GM21619 (cell line): ENCODE results near the gene TNFRSF14.

ENCODE experiments used
- ATAC-seq: cut with Tn5 transposase; IDR thresholded peaks from one replicate; pipeline ENCODE4 v1.9.1; 2021; ENCODE audit not compliant: unreplicated experiment

TNFRSF14 gene

GRCh38 chr1:2586154-2587070, 30.2 kb downstream of the TNFRSF14 start, which contains the start of gene PRXL2B:
Gene PRXL2B, plus strand, starts transcription at chr1:2586777. Its CDS starts 109 bp downstream, at chr1:2586886.
- peak; percentile 59 for ATAC-seq

DNA sequence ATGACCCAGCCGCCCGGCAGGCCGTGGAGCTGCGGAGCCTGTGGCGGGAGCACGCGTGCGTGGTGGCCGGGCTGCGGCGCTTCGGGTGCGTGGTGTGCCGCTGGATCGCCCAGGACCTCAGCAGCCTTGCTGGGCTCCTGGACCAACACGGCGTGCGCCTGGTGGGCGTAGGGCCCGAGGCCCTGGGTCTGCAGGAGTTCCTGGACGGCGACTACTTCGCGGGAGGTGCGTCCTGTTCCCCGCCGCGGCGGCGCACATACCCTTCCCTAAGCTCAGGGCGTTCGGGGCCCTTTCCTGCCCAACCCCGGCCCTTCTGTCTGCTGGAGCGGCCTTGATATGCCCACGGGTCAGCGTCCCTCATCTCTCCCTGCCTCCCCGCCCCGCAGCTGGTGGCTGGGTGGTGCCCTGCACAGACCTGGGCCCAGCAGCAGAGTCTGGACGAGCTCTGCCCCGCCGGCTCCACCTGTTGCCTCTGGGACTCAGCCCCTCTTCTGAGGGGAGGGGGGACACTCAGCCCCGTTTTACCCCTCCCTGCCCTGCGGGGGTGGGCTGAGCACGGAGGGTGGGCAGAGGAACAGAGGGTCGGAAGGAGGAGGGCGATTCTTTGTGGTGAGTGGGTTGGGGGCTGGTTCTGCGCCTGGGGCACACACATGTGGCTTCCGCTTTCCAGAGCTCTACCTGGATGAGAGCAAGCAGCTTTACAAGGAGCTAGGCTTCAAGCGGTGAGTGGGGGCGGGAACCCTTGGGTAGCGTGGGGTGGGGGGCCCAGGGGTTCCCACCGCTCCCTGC, 31.1 kb downstream of the TNFRSF14 start:
- ATAC-seq: peak; percentile 3

DNA sequence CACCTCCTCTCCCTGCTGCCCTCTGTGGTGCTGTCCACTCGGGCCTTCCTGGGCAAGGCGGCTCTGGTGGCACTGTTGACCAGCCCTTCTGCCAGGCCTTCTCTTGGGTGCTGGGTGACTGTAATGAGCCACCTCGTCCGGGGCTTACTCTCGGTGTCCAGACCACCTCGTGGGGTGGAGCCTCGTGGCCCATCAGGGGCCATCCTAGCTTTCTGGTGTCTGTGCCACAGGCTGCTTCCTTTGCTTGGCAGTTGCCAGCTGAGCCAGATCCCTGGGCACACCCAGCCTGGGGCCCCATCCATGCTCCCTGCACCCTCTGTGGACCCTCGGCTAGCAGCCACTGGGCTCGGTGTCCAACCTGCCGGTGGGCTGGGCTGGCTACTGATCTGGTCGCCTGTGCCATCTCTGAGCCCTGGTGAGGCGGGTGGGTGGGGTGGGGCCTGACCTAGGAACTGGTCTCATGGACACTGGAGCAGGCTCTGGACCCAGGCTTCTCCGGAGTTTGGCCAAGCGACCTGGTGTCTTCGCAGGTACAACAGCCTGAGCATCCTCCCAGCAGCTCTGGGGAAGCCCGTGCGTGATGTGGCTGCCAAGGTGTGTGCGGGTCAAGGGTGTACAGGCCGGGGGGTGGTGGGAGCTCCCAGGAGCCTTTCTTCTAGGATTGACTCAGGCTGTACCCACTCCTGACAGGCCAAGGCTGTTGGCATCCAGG, 31.8 kb downstream of the TNFRSF14 start:
- ATAC-seq: no peak

GRCh38 chr1:2588661-2589430, 32.7 kb downstream of the TNFRSF14 start:
- ATAC-seq: no peak

DNA sequence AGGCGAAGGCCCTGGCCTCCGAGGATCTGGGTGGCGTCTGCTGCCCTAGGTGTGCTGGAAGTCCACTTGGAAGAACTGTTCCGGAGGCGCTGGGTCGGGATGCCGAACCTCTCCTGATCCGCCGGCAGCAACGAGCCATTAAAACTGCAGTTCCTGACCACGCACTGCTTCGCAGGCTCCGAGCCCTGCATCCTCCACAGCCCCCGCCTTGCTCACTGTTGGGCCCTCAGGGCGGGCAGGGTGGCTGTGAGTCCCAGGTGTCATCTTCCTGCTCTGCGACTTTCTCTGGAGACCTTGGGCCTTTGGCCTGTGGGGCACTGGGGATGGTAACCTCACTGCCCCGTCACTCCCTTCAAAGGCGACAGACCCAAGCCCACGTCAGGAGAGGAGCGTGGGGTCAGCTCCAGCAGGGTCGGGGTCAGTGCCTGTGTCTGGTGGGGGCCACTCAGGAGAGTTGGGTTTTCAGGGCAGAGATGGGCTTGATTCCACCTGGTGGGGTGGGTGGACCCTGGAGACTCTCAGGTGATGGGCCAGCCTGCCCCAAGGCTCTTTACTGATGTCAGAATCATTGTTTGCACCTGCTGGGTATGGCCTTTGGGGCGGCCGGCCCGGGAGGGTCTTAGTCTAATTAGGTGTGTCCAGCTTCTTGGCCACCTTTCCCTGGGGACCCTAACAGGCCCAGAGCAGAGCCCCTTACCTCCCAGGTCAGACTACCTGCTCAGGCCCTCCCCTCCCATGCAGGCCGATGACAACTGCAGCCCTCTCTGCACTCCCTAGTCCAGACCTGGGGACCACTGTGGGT, 33.5 kb downstream of the TNFRSF14 start:
- ATAC-seq: no peak

DNA sequence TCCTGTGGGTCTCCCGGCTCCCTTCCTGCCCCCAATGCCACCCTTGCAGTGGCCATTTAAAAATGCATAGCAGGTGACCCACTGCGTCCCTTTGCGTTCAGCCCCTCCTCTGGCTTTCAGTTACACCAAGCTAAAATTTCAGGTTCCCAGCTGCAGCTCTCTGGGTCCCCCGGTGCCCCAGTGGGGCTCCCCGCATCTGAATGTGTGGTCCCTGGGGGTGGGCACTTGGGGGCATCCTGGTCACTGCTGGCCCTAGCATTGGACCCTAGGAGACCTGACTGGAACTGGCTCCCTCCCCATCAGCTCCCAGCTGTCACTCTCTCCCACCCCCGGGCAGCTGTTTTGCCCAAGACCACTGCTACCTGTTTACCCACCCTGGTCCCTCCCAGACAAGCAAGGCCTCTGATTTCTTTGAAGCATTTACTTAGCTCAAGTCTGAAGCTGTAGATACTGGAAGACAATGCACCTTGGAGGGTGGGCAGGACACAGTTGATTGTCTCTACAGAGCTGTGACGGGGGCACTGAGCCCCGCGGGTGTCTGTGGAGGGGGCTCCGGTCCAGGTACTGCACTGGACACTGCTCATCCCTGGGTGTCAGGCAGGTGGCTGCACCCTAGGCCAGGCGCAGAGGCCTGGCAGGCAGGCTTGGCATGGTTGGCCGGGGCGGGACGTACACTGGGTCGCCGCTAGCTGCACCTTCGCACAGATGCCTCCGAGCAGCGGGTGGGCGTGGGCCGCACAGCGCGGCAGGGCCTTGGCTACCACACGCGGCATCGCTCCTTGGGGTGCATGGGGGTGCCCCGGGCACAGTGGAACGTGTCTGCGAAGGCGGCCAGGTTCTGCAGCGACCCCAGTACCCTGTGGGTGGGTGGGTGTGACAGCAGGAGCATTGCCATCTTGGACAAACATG, 34.3 kb downstream of the TNFRSF14 start:
- ATAC-seq: no peak

GRCh38 chr1:2591233-2591580, 35.0 kb downstream of the TNFRSF14 start:
- ATAC-seq: no peak

- no peak for ATAC-seq
Measured at GRCh38 chr1:2591581-2592261, 35.5 kb downstream of the TNFRSF14 start.

- ATAC-seq: no peak
Measured at GRCh38 chr1:2592672-2593071, 36.5 kb downstream of the TNFRSF14 start.

DNA sequence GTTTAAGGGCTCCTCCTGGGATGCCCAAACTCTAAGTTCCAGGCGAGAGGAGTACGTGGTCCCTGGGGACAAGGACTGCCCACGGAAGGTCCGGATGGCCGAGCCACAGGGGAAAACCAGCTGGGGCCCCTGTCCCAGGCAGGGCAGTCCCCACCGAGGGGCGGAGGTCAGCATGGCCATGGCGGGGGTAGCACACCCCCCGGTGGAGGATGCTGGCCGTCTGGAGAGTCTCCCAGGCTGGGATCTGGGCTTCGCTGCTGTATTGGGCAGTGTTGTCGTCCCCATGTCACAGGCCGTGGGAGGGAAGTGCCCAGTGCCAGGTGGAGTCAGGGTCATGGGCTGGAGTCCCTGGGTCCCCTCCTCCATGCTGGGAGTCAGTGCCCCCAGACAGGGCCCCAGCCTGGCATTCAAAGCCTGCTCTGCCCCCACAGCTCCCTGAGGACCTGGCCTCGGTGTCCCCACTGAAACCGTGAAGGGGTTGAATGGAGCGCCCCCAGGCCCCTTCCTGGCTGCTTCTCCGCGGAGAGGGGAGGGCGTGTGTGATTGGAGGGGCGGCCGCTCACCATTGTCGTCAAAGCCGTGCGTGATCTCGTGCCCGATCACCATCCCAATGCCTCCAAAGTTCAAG, 37.2 kb downstream of the TNFRSF14 start:
- no peak for ATAC-seq

GRCh38 chr1:2594001-2594640, 38.0 kb downstream of the TNFRSF14 start:
- ATAC-seq: no peak

GRCh38 chr1:2594641-2595131, 38.5 kb downstream of the TNFRSF14 start:
- no peak for ATAC-seq

DNA sequence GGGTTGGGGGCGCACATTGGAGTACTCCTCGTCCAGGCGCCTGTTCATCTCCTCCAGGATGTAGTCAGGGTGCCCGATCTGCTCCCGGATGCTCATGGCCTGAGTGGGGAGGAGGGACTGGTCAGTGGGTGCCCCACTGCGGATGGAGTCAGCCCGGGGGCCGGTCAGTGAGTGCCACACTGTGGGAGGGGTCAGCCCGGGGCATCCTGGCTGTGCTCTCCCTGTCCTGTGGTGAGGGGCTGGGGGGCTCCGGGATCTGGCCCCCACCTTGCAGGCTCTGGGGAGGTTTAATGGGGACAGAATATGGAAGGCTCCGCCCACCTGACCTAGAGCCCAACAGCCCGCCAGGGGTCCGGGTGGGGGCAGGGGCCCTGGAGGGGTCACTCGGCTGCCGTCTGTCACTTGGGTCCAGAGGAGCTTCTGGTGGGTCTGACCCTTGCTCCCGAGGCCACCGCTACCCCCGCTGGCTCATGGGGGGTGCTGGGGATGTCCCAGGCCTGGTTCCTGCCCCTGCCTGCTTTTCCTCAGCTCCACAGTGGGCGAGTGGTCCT, 39.2 kb downstream of the TNFRSF14 start:
- ATAC-seq: no peak

GRCh38 chr1:2595812-2596529, 39.8 kb downstream of the TNFRSF14 start:
- ATAC-seq: no peak

DNA sequence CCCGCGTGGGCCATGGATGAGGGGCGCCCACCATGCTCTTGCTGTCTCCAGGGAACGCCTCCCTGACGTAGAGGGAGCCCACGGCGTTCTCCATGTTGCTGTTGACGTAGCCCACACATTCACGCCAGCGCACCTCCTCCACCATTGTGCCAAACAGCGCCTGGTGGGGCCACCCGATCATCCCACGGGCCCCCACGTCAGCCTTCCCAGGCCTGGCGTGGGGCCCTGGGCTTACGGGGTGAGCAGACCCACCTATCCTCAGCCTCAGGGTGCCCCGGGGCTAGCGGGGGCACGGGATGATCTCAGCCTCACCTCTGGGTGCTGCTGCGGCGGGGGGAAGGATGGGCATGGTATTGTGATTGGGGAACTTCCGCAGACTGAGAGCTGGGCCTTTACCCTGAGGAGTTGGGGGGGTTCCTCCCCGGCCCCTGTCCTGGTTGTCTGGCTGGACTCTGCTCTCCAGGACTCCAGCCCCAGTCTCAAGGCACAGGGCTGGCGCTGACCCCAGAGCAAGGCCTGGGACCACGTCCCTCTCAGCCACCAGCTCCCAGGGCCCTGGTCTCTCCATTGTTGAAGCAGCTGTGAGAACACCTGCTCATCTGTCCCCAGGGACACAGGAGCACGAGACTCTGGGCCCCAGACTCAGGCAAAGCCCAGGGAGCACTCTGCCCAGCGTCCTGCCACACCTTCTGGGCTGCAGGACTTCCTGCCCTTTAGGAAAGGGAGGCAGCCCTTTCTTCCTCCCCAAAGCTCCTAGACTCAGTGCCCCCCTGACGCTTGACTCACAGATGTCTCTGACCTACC, 40.6 kb downstream of the TNFRSF14 start:
- no peak for ATAC-seq
